Right lobe of liver (tissue), 4 donors: ENCODE data around the gene MRFAP1L1.
A peak's percentile ranks its signal among the peaks of the same experiment; 100 is the strongest.

ENCODE experiments used
- POLR2A ChIP-seq: fragments of 450-650 bp; IDR thresholded peaks from one replicate; pipeline ENCODE4 v1.6.1; 2017; ENCODE audit warnings: antibody characterized with exemption, mild to moderate bottlenecking
- TF ChIP-seq, protein P1 (sequence below), 4 donors: fragments of 200-600 bp in 3 of 4; fragments of 450-650 bp in 1 of 4; IDR thresholded peaks; one replicate each; pipeline versions ENCODE4 v1.5.1 to v1.8.0; 2016 to 2022; ENCODE audit warnings: antibody characterized with exemption in 4 of 4, mild to moderate bottlenecking in 2 of 4
- donor health status: DM: no; HTN: no; CAD: no.
- donor health status: DM: no; HTN: no; CAD: no.
- donor health status: DM: no; HTN: yes; CAD: no.

DNA sequence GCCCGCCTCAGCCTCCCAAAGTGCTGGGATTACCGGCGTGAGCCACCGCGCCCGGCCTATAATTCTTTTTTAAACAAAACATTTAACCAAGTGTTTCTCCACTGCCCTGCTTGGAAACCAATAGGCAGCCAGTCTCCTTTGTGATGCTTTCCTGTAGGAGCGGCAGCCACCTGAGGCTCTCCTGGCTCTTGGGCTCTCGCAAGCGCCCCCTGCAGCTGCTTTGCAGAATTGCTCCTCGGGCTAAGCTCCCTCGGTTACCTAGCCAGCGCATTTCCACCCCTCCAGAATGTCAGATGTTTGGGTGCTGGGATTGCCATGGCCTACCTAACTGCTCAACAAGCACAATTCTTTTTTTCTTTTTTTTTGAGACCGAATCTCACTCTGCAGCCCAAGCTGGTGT, 8.3 kb downstream of the MRFAP1L1 start:
- TF ChIP-seq, protein P1, sequence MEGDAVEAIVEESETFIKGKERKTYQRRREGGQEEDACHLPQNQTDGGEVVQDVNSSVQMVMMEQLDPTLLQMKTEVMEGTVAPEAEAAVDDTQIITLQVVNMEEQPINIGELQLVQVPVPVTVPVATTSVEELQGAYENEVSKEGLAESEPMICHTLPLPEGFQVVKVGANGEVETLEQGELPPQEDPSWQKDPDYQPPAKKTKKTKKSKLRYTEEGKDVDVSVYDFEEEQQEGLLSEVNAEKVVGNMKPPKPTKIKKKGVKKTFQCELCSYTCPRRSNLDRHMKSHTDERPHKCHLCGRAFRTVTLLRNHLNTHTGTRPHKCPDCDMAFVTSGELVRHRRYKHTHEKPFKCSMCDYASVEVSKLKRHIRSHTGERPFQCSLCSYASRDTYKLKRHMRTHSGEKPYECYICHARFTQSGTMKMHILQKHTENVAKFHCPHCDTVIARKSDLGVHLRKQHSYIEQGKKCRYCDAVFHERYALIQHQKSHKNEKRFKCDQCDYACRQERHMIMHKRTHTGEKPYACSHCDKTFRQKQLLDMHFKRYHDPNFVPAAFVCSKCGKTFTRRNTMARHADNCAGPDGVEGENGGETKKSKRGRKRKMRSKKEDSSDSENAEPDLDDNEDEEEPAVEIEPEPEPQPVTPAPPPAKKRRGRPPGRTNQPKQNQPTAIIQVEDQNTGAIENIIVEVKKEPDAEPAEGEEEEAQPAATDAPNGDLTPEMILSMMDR (IDR thresholded peaks at IDR 0.05): peak in 3 of 4 donors; percentile 17 to 32 (median 19)
- TF ChIP-seq POLR2A: no peak
